ENCODE measurements around the gene MYH10.

The MYH10 gene

GRCh38 chr17:8490256-8491023, 140.1 kb downstream of the MYH10 start:
- no peak for DNase-seq

GRCh38 chr17:8489841-8490240, 140.7 kb downstream of the MYH10 start:
- DNase-seq, result no peak

GRCh38 chr17:8488901-8489300, 141.6 kb downstream of the MYH10 start:
- no peak for DNase-seq

GRCh38 chr17:8488491-8488890, 142.0 kb downstream of the MYH10 start:
- DNase-seq, result no peak

- no peak for DNase-seq
Observed at GRCh38 chr17:8487743-8488142, 142.8 kb downstream of the MYH10 start.

GRCh38 chr17:8487130-8487645, 143.3 kb downstream of the MYH10 start:
- no peak for DNase-seq

- no peak for DNase-seq
Observed at GRCh38 chr17:8485491-8485890, 145.0 kb downstream of the MYH10 start.

- no peak for DNase-seq
Observed at GRCh38 chr17:8484465-8484864, 146.1 kb downstream of the MYH10 start.

GRCh38 chr17:8482546-8482945, 148.0 kb downstream of the MYH10 start:
- DNase-seq, result no peak

GRCh38 chr17:8481703-8482102, 148.8 kb downstream of the MYH10 start:
- DNase-seq, result no peak

- DNase-seq, result no peak
Observed at GRCh38 chr17:8481089-8481488, 149.4 kb downstream of the MYH10 start.

- no peak for DNase-seq
Observed at GRCh38 chr17:8480011-8480976, 150.2 kb downstream of the MYH10 start.

GRCh38 chr17:8479431-8479947, 151.0 kb downstream of the MYH10 start:
- no peak for DNase-seq

- no peak for DNase-seq
Observed at GRCh38 chr17:8477715-8478441, 152.6 kb downstream of the MYH10 start.

GRCh38 chr17:8477171-8477570, 153.4 kb downstream of the MYH10 start:
- no peak for DNase-seq

GRCh38 chr17:8476741-8477140, 153.8 kb downstream of the MYH10 start:
- DNase-seq, result no peak

GRCh38 chr17:8475781-8476180, 154.7 kb downstream of the MYH10 start:
- DNase-seq, result no peak

- no peak for DNase-seq
Observed at GRCh38 chr17:8475227-8475626, 155.3 kb downstream of the MYH10 start.

- no peak for DNase-seq
Observed at GRCh38 chr17:8474826-8475225, 155.7 kb downstream of the MYH10 start.

GRCh38 chr17:8473451-8474192, 156.9 kb downstream of the MYH10 start:
- no peak for DNase-seq

- no peak for DNase-seq
Observed at GRCh38 chr17:8472663-8473062, 157.9 kb downstream of the MYH10 start.

Data from effector CD8-positive, alpha-beta T cell (primary cell).